NOMO-1 treated with dmso at 0.1 percent for 144 hours (cell line): ENCODE measurements around the gene GRXCR2.
"Not testable (repeated sequence)": the region's sequence is repeated elsewhere in the genome, so short reads cannot be mapped to it uniquely, and the experiment has no call there.

Experiments used
- DNase-seq: peaks from one replicate; lab custom pipeline; 2025; ENCODE audit not compliant: unreplicated experiment; lab: John Stamatoyannopoulos, UW

The GRXCR2 gene

DNA sequence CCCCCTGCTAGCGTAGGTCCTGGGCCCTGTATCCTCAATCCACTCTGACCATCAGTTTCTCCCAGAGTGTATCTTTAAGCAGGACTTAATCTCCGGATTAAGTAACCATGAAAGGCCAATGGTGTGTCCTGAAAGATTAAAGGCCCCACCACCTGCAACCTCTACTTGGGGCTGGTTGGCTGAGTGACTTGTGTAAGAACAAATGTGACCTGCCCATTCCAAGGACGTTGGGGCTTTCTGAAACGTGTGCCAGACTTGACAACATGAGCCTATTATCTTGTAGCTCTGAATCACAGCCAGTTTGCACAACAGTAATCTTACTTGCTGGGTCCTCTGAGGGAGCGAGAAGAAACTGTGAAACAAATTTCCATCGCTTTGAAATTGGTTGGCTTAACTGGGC is 34.5 kb downstream of the GRXCR2 start:
- DNase-seq, result no peak

DNA sequence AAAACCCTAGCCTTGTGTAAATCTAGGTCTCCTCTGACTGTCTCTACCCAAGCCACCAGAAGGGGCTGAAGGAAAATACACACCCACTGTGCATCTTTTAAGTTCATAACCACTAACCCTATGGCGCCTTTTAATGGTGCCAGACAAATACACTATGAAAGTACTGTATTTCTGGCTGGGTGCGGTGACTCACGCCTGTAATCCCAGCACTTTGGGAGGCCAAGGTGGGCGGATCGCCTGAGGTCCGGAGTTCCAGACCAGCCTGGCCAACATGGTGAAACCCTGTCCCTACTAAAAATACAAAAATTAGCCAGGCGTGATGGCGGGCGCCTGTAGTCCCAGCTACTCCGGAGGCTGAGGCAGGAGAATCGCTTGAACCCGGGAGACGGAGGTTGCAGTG is 36.6 kb downstream of the GRXCR2 start:
- DNase-seq, result not testable (repeated sequence)

DNA sequence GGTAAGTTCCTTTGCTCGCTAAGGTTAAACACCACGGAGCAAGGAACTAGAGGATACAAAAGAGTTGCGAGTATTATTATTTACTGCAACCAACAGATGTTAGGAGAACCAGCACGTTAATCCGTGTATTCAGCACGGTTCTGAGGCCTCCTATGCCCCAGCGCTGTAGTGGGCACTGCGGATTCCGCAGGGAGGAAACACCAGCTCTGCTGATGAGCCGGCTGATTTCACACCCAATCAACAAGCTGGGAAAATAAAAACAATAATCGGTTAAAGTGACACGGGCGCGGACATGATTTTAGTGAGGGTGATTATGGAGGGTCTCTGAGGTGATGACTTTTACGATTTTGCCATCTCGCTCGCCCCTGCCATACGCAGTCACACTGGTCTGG is 37.0 kb downstream of the GRXCR2 start:
- no peak for DNase-seq

DNA sequence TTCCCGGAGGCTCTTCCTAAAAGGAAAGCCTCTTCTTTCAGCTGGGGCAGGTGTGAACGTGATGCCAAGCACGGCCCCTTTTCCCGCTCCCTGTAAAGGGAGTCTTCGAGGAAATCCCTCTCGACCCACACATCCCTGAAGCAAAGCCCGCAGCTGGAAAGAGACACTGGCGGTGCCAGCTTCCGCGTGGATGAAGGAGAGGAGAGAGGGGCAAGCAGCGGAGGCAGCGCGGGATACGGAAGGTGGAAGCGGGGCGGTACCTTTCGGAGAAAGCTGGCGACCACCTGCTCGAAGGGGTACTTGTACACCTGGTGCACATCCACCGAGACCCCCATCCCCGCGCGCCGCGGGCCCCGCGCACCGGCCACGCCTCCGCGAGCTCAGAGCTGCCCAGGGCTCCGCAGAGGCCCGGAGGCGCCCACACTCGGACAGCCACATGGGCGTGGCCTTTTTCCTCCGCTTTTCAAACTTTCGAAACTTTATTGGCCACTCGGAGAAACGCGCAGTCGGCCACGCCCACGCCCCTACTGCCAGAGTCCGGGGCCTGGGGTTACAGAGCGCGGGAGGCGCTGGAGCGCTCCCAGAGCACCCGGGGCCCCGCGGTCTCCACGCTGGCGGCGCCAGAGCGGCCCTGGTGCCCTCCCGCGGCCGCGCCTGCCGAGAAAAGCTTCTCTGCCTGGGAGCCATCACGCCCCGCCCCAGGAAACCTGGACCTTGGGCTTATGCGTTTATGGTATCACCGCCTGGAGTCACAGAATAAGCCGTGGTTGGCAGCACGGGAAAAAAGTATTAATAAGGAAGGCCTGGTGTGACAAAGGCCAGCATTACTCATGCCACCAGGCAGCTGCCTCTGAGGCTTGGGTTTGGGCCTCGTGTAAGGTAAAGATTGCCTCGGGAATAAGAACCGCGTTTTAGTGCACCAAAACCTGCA is 37.6 kb downstream of the GRXCR2 start, which contains the start of gene PRELID2:
PRELID2 (minus strand) TSS at position 426 of the 931 bp plus-strand sequence; CDS start at position 335, 91 bp downstream.
- peak; percentile 91 for DNase-seq

DNA sequence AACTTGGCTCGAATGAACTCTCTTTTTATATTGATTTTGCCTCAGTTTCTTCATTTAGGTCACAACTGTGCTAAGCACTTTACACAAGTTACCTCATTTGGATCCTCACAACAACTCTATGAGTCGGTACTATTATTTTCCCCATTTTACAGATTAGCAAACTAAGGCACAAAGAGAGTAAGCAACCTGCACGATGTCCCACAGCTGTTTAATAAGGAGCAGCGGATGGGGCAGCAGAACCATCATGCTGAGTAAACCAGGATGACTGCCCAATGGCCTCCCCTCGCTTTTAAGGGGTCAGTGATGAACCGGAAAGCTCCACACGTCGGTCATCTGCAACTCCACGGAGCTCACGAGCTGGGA is 38.3 kb downstream of the GRXCR2 start:
- DNase-seq, result no peak

DNA sequence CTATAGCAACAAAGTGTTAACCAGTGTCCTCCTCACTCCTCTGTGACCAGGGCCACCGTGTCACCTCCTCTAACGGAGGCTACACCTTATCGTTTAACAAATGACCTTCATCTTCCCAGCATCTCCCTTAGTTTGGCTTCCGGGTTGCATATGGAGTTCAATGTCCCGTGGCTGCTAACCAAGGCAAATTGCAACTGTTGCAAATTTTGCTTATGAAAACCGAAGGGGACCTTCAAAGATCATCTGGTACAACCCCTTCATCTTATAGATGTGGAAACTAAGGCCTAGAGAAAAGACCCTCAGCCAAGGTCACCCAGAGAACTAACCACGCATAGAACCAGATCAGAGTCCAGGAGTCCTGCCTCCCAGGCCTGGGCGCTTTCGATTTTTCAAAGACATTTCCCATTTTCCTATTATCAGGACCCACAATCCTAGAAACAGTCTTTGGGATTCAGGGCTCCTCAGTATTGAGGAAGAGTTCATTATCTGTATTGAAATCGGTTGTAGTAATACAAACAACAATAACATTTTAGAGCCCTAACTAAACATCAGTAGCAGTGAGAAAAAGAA is 39.1 kb downstream of the GRXCR2 start:
- no peak for DNase-seq

DNA sequence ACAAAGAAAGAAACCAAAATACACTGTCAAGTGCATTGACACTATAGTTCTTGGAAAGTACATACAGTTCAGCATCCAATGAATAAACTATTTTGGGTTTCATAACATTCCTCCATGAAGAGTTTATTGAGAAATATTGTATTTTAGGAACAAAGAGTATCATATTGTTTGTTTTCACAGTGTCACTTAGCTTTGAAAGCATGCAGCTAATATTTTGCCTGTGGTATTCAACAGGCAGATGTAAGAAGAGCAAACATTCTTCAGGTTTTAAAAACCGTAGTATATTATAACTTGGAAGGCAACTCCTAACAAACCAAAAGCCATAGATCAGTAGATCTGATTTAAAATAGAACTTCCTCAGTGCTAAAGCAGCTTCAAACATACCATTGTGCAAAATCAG is 42.2 kb downstream of the GRXCR2 start:
- no peak for DNase-seq

DNA sequence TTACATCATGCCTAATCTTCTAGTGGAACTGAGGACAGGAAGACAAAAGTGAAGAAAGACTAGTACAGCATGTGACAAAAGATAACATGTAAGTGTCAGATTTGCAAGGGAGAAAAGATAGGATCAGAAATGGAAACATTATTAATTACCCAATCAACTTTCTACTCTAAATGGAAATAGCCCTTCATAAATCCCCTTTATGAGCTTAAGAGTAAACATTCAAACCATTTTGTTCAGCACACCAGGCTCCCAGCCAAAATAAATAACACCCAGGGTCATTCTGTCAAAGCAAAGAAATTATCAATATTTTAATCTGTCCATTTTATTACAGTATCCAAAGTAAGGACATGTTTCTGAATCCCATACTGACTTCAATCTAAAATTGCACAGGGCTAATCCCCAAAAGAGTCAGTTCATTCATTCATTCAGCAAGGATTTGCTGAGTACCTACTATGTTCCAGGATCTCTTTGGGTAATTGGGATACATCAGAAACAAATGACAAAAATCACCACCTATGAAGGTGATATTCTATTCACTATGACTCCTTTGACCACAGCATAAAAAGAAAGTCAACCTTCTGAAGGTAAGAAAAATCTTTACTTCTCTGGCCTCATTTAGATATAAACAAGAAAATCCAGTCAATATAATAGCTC is 43.0 kb downstream of the GRXCR2 start:
- DNase-seq, result no peak

DNA sequence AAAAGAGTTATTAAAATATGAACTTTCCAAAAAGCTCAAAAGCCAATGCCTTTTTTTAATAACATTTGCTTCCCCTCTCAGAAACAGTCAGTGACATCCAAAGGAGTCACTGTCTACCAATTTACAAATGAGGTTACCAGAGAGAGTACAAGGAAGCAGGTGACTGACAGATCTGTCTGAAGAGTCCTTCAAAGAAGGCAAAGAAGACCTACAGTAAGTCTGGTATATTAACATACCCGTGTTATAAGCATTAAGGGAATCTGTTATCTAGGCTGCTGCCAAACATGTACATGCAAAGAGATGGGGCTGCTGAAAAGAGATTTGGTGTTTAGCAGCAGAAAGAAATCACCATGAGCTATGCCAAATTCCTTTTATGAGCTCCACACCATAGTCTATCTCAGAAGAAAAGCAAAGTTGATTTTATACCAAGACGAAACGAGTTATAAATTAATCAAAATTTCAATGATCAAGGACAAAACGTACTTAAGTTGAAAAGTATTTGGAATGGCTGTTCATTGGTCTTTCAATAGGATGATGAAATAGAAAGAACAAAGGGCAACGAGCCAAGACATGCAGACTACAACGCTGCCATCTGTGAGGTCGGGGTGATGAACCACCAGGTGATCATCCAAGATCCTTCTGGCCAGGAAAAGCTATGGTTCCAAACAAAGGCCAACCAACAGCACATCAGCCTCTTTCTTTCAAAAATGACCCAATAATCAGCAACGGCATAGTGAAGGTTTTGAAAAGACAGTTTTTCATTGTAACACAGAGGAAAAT is 45.7 kb downstream of the GRXCR2 start:
- DNase-seq, result no peak

DNA sequence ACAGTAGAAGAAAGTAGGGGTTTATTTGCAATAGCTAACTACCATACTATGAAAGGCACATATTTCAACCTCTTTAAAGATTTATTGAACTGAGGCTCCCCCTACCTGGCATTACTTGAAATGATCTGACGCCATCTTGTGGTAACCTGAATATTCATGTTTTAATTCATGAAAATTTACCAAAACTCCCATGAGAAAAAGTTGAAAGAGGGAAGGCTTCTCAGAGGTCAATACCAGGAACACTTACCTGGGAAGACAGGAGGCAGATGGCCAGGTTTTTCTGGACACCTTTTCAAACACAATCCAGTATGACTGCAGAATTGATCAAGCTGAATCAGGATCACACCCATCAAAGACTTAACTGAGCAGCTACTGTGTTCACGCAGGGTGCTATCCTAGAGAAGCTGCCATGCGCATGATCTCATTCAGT is 47.0 kb downstream of the GRXCR2 start:
- peak; percentile 5 for DNase-seq

DNA sequence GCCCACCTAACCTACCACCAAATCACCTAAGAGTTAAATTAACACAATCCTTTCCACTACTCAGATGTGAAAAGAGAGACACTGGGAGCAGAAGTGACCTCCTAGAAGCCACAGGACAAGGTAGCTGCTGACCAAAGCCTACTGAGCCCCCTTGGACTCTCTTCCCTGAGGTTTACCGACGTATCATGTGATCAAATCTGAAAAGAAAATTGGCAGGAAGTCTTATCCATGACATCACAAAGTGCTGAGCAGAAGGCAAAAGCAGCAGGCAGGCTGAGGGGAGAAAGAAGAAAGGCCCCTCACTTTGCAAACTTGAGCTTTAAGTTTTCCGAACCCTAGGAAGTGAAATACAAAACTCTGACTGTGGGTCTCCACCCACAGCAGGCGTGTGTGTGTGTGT is 48.8 kb downstream of the GRXCR2 start:
- no peak for DNase-seq

DNA sequence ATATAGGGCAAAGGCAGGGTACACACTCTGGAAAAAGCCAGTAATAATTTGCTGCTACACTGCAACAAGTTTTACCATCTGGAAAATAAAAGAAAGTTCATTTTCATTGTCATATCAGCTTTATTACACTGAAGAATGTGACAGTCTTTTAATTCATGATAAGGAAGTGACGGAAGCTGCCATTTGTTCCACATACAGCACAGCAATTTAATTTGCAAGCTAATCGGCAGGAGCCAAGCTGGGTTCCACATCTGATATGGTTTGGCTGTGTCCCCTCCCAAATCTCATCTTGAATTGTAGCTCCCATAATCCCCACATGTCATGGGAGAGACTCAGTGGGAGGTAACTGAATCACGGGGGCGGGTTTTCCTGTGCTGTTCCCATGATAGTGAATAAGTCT is 54.2 kb downstream of the GRXCR2 start:
- DNase-seq, result no peak

DNA sequence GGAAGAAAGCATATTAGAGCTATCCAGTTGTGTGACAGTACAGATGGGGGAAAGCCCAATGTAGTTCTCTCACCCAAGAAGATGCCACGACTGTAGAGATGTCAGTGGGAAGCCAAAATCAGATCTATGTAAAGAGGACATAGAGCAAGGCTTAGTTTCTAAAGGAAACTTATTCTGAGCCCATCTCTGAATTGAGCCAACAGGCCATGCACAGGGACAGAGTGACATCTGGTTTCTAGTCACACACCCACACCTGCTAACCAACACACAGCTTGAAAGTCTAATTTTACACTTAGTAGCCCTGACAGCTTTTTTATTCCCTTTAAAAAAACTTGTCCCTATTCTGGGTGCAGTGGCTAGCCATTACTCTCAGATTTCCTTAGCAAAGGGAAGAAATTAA is 59.9 kb downstream of the GRXCR2 start:
- no peak for DNase-seq

DNA sequence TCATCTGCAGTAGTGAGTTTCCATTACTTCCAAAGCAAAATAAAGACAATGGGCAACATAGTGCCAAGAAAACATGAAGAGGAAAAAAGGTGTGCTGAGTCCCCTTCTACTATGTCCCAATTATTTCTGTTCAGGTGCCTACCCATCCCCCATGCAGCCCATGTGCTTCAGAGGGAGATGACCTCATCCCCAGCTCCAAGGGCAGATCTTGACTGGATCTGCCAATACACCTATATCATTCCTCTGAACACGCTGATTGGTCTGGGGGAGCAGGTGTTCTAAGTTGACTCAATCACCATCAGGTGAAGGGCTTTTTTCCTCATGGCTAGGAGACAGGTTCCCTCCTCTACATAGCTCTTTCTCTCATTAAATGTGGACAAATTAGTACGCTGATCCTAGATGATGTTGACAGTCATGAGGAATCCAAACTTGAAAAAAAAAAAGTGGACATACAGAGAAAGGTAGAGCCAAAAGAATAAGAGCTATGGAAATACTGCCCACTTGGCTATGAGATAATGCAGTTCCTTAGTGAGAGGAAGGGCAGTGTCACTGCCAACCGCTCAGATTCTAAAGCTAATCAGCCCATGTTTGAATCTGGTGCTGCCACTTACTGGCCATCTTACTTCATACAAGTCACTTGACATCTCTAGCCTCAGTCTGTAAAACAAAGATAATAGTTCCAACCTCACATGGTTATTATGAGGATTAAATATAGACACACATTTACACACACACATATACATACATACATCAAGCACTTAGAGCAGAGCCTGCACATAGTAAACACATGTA is 60.8 kb downstream of the GRXCR2 start:
- no peak for DNase-seq
